GM12892 (cell line): ENCODE data around the gene TMEM213.

Source experiments
- POLR2AphosphoS5 ChIP-seq: IDR thresholded peaks from 2 replicates; pipeline ENCODE4 v1.6.1; 2011; ENCODE audit warnings: low read depth, low read length, control low read depth
- TAF1 ChIP-seq: IDR thresholded peaks from 2 replicates; pipeline ENCODE4 v1.6.1; 2011; ENCODE audit warnings: low read depth, mild to moderate bottlenecking, control low read depth, low read length, borderline replicate concordance

GRCh38 chr7:138755331-138755747 is 42.5 kb upstream of the TMEM213 start:
- no peak for TF ChIP-seq POLR2AphosphoS5
- TF ChIP-seq TAF1 = no peak
